Limb (tissue), 2 donors: ENCODE measurements around the gene GRAMD2B.
"Not testable (repeated sequence)": the region's sequence is repeated elsewhere in the genome, so short reads cannot be mapped to it uniquely, and the experiment has no call there.

Source experiments
- DNase-seq, 2 donors: peaks; one replicate each; pipeline ENCODE4 v3.0.0-alpha.2; 2016; ENCODE audit errors: extremely low spot score in 2 of 2

The GRAMD2B gene

DNA sequence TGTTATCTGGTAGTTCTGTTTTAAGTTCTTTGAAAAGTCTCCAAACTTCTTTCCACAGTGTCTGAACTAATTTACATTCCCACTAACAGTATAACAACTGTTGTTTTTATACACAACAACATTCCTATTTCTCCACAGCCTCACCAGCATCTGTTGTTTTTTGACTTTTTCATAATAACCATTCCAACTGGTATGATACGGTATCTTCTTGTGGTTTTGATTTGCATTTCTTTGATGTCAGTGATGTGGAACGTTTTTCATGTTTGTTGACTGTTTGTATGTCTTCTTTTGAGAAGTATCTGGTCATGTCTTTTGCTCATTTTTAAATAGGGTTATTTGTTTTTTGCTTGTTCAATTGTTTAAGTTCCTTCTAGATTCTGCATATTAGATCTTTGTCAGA, 12.6 kb upstream of the GRAMD2B start:
- DNase-seq = no peak

GRCh38 chr5:126413856-126414255, 9.4 kb upstream of the GRAMD2B start:
- DNase-seq = no peak

- DNase-seq = peak in 1 of 2 donors; percentile 53
Measured at GRCh38 chr5:126414874-126415502, 8.2 kb upstream of the GRAMD2B start.

GRCh38 chr5:126415789-126416188, 7.4 kb upstream of the GRAMD2B start:
- no peak for DNase-seq

GRCh38 chr5:126416266-126416925, 6.8 kb upstream of the GRAMD2B start:
- DNase-seq = no peak

- no peak for DNase-seq
Measured at GRCh38 chr5:126417178-126417577, 6.0 kb upstream of the GRAMD2B start.

DNA sequence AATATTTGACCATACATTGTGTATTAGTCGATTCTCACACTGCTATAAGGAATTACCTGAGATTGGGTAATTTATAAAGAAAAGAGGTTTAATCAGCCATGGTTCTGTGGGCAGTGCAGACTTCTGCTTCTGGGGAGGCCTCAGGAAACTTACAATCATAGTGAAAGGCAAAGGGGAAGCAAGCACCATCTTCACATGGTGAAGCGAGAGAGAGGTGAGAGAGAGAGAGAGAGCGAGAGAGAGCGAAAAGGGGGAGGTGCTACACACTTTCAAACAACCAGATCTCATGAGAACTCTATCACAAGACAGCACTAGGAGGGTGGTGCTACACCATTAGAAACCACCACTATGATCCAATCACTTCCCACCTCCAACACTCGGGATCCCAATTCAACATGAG, 4.1 kb upstream of the GRAMD2B start:
- DNase-seq = no peak

GRCh38 chr5:126428421-126428820, 5.2 kb downstream of the GRAMD2B start:
- DNase-seq = no peak

GRCh38 chr5:126430631-126431030, 7.4 kb downstream of the GRAMD2B start:
- DNase-seq = no peak

DNA sequence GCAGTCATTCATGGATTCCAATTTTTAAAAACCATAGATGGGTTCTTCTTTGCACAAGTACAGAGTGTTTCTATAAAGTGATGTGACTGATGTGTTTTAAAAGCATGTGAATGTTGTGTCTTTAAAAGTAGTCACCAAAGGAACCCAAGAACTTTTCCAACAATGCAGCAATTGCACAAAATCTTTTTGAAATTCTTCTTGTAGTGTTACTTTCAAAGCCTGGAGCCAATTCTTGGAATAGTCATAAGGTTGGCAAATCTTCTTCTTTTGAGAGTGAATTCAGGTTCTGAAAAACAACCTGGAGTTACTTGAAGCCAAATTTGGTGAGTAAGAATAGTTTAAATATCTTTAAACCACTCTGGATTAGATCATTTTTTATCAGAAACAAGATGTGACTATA, 10.5 kb downstream of the GRAMD2B start:
- DNase-seq = no peak

- DNase-seq = no peak
Measured at GRCh38 chr5:126435261-126435660, 12.1 kb downstream of the GRAMD2B start.

DNA sequence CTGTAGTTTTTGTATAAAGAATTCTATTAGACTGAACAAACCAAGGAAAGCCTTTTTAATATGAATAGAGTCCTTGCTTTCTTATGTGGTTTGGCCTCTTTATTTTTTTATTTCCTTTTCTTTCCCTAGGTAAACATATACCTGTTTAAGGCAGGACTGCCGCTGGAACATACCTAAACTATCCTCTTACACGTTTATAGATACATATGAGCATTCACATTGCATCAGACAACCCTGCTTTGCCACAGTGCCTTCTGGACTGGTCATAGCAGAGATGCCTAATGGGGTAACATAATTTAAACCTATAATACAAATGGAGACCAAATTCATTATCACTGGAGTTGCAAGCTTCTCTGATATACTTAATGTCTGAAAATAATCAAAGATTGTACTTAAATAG, 12.5 kb downstream of the GRAMD2B start:
- DNase-seq = no peak

- DNase-seq = no peak
Measured at GRCh38 chr5:126437721-126438120, 14.5 kb downstream of the GRAMD2B start.

GRCh38 chr5:126438267-126438666, 15.1 kb downstream of the GRAMD2B start:
- no peak for DNase-seq

DNA sequence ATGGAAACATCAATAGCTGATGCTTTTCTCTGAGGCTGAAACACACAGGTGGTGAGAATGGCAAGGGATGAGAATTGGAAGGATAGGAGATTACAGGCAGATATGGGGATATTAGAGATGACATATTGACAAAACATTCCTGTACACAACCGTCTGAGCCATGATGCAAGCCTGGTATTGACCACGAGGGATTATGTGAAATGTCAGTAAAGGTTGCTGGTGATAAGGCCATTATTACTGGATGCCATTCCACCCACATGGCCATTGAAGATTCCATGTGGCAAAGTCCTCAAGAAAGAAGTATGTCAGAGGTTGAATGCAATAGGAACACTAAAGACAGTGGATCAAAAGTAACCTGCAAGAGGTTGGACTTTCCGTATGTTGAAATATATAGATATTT, 15.7 kb downstream of the GRAMD2B start:
- DNase-seq = no peak

DNA sequence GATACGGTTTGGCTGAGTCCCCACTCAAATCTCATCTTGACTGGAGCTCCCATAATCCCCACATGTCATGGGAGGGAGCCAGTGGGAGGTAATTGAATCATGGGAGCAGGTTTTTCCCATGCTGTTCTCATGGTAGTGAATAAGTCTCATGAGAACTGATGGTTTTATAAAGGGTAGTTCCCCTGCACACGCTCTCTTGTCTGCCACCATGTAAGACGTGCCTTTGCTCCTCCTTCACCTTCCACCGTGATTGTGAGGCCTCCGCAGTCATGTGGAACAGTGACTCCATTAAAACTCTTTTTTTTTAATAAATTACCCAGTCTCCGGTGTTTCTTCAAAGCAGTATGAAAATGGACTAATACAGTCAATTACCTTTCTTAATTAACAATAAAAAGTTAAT, 16.5 kb downstream of the GRAMD2B start:
- DNase-seq = not testable (repeated sequence)

- no peak for DNase-seq
Measured at GRCh38 chr5:126441230-126441629, 18.0 kb downstream of the GRAMD2B start.

GRCh38 chr5:126443374-126443851, 20.2 kb downstream of the GRAMD2B start:
- no peak for DNase-seq

DNA sequence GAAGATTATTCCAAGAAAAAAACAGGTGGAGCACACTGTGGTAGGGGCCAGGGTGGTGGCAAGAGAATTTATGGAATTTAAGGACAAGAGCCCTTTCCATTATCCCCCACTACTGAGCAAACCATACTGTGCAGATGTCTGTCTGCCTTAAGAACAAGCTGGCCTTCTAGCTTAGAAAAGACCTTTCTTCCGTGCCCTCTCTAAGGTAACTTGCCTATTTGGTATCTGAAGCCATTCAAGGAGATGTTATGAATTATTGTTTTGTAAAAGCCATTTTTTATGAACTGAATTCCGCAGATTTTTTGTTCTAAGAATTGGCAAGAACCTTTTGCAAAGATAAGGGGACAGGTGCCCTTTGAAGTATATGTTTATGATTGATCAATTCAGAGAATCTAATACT, 20.9 kb downstream of the GRAMD2B start:
- no peak for DNase-seq

- DNase-seq = no peak
Measured at GRCh38 chr5:126445502-126446174, 22.4 kb downstream of the GRAMD2B start.

DNA sequence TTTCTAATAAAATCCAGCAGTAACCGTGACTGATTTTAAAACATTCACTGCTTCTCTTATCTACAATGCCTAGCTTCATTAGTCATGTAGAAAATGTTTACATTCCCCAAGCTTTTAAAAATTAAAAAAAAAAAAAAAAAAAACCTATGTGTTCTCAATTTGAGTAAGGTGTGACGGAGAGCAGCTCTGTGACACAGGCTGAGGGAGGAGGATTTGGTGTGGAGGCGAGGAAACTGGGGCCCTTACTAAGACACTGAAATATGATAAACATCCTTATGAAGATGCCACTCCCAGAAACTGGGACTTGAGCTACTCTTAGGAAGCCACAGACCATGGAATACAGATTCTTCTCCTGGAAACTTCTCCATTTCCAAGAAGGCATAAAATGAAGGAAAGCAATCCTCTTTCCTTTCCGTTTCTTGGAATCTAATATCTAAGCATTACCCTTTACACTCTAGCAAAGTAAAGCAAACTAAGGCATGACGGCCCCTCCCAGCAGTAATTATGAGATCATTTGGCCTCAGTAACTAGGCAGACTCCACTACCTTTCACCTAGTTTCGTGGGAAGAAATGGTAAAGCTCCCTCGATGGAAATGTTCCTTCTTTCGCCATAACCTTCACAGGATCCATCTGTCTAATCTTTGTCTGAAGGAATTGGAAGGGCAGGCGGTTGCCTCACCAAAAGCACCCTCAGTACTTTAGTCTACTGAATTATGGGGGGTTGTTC, 23.5 kb downstream of the GRAMD2B start:
- no peak for DNase-seq

DNA sequence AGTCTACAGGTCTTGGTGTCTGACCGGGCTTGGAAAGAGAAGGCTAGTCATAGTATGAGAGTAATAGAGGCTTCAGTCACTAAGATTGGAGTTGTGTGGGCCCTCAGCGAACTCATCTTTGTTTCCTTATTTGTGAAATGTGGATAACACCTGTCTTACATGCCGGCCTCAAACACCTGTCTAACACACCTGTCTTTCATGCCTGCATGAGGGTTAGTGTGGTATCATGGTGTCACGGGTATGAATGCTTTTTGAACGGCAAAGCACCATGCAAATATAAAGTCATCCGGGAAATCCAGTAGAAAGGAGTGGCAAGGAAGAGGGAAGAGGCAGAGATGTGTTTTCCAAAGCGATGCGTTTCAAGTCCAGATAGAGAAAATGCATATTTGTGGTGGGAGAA, 25.5 kb downstream of the GRAMD2B start:
- no peak for DNase-seq
